Endodermal cell (in vitro differentiated cells): ENCODE data around the gene FCHO1. TPM values are rescaled to one million over a fixed set of nuclear protein-coding genes. Genes with fewer than 3 reads are reported as not detected.

Experiments
- DNase-seq: peaks from one replicate; pipeline ENCODE4 v3.0.0-alpha.2; 2017
- H3K27ac ChIP-seq: 2 replicates; pipeline ENCODE4 v1.5.1; 2013; ENCODE audit warnings: mild to moderate bottlenecking, low read depth, low read length, moderate library complexity
- H3K27me3 ChIP-seq: 2 replicates; pipeline ENCODE4 v1.6.1; 2013; ENCODE audit warnings: mild to moderate bottlenecking, low read length, moderate library complexity; ENCODE audit not compliant: insufficient read depth, control insufficient read depth, poor library complexity, severe bottlenecking
- H3K36me3 ChIP-seq: 2 replicates; pipeline ENCODE4 v1.7.0; 2013; ENCODE audit warnings: mild to moderate bottlenecking, low read length, moderate library complexity; ENCODE audit not compliant: control insufficient read depth, insufficient read depth
- H3K4me1 ChIP-seq: one replicate; pipeline ENCODE4 v1.7.0; 2013; ENCODE audit warnings: low read length; ENCODE audit not compliant: control insufficient read depth, insufficient read depth
- H3K4me3 ChIP-seq: 2 replicates; pipeline ENCODE4 v1.5.1; 2013; ENCODE audit warnings: mild to moderate bottlenecking, low read length, moderate library complexity
- H3K9ac ChIP-seq: 2 replicates; pipeline ENCODE4 v1.6.1; 2013; ENCODE audit warnings: mild to moderate bottlenecking, low read length, moderate library complexity; ENCODE audit not compliant: poor library complexity, severe bottlenecking; ENCODE audit errors: extremely low read depth
- H3K9me3 ChIP-seq: 2 replicates; pipeline ENCODE4 v1.6.1; 2013; ENCODE audit warnings: mild to moderate bottlenecking, low read length, moderate library complexity; ENCODE audit not compliant: control insufficient read depth
- H3K27ac Mint-ChIP-seq: 2 replicates; pipeline ENCODE4 v1.8.0; 2020; ENCODE audit warnings: mixed read lengths
- H3K27me3 Mint-ChIP-seq: 2 replicates; pipeline ENCODE4 v1.8.0; 2021; ENCODE audit warnings: mild to moderate bottlenecking, mixed read lengths; ENCODE audit not compliant: insufficient read depth
- H3K36me3 Mint-ChIP-seq: 2 replicates; pipeline ENCODE4 v1.8.0; 2020; ENCODE audit warnings: low read depth, mixed read lengths
- H3K4me1 Mint-ChIP-seq: 2 replicates; pipeline ENCODE4 v1.8.0; 2020; ENCODE audit warnings: mixed read lengths
- H3K4me3 Mint-ChIP-seq: 2 replicates; pipeline ENCODE4 v1.8.0; 2020; ENCODE audit warnings: mild to moderate bottlenecking, moderate library complexity, mixed read lengths
- H3K9me3 Mint-ChIP-seq: 2 replicates; pipeline ENCODE4 v1.8.0; 2020; ENCODE audit warnings: mild to moderate bottlenecking, mixed read lengths
- CTCF ChIP-seq: fragments of 200-600 bp; sonication (generic); conservative IDR thresholded peaks from 2 replicates; pipeline ENCODE4 v1.5.0; 2021; ENCODE audit warnings: antibody characterized with exemption, mild to moderate bottlenecking
- WGBS, 2 experiments: methylation state at CpG; one replicate each; pipeline versions ENCODE4 v1.1.5 to v1.1.7; 2013; ENCODE audit warnings: missing lambda C conversion rate in 2 of 2, mixed read lengths in 1 of 2; ENCODE audit not compliant: insufficient coverage in 1 of 2, insufficient read length in 1 of 2; 5-methylcytosine and 5-hydroxymethylcytosine counted together
- long read RNA-seq, 4 experiments: library from polyadenylated mRNA in 2 of 4; library from RNA in 1 of 4; library from capped mRNA in 1 of 4; stranded (forward) in 3 of 4; unstranded in 1 of 4; transcript quantifications; one replicate each; pipeline ENCODE4 v2.0.0, GENCODE V29; 2020 to 2021; ENCODE audit warnings: inconsistent platforms in 1 of 4
- polyA plus RNA-seq, 2 experiments: library from polyadenylated mRNA; stranded (reverse); fragments of 50-300 nt; gene quantifications; one replicate each; pipeline ENCODE4 v1.2.3, GENCODE V29; 2013
- total RNA-seq, 2 donors: library from RNA; stranded (reverse); fragmentation: NEBNext Ultra II Directional in 1 of 2; extraction: Animal tissue kit (Norgen Biotek cat#: 25700) in 1 of 2; gene quantifications; 2 replicates in 1 of 2; 3 replicates in 1 of 2; pipeline ENCODE4 v1.2.1, GENCODE V29; 2021

FCHO1 gene
- total RNA-seq = 10 to 100 TPM in 1 of 2 donors, 1 to 10 TPM in 1; 8.5 to 10.2 TPM
- 18.8 TPM for polyA plus RNA-seq (2013, experiment 1 of 2)
- polyA plus RNA-seq (2013, experiment 2 of 2) = 15.9 TPM
- long read RNA-seq, experiment 1, partial matches to known transcripts = 4 of 9 reads
- long read RNA-seq, experiment 1, other reads (novel, unspliced or antisense) = 5 of 9 reads
- long read RNA-seq, experiment 2, partial matches to known transcripts = 9 of 14 reads
- long read RNA-seq, experiment 2, other reads (novel, unspliced or antisense) = 5 of 14 reads
- long read RNA-seq, experiment 3, partial matches to known transcripts = 10 of 15 reads
- long read RNA-seq, experiment 3, other reads (novel, unspliced or antisense) = 5 of 15 reads
- long read RNA-seq, experiment 4, partial matches to known transcripts = 8 of 8 reads
- long read RNA-seq, experiment 4, other reads (novel, unspliced or antisense) = 0 of 8 reads

GRCh38 chr19:17751103-17751911, at the start of gene FCHO1:
TSS of gene FCHO1 (plus strand) at chr19:17751477. CDS start at chr19:17755165, 3,688 bp downstream.
- Histone ChIP-seq H3K27ac (no peak within 1 kb of the TSS), H3K9me3 (no peaks in the 10 kb centered on the region), H3K4me1 (no peaks in the 10 kb centered on the region), H3K9ac (no peak within 1 kb of the TSS), H3K36me3 (no peaks in the 10 kb centered on the region), H3K27me3 (no peaks in the 10 kb centered on the region), H3K4me3 (no peak within 1 kb of the TSS)
- Mint-ChIP-seq H3K27ac (no peak within 1 kb of the TSS), H3K27me3 (peaks cover 4% of the 10 kb centered on the region), H3K36me3 (no peaks in the 10 kb centered on the region), H3K4me3 (no peak within 1 kb of the TSS), H3K9me3 (no peaks in the 10 kb centered on the region), H3K4me1 (no peaks in the 10 kb centered on the region)
- 88 to 94% methylated on average over 16 to 28 of the region's 28 CpGs for WGBS, 2 experiments
- no peak for TF ChIP-seq CTCF
- DNase-seq = no peak

- DNase-seq = peak; percentile 91
- H3K36me3 Mint-ChIP-seq = no peaks in the 10 kb centered on the region
- no peaks in the 10 kb centered on the region for H3K36me3 ChIP-seq
- H3K4me1 Mint-ChIP-seq = no peaks in the 10 kb centered on the region
- no peaks in the 10 kb centered on the region for H3K27me3 ChIP-seq
- 78 to 92% methylated on average over 10 to 11 of the region's 11 CpGs for WGBS, 2 experiments
- no peaks in the 10 kb centered on the region for H3K9me3 ChIP-seq
- H3K27ac ChIP-seq = no peak overlapping the region
- H3K27ac Mint-ChIP-seq = no peak overlapping the region
- H3K4me1 ChIP-seq = no peaks in the 10 kb centered on the region
- no peaks in the 10 kb centered on the region for H3K9me3 Mint-ChIP-seq
- H3K4me3 ChIP-seq = no peak overlapping the region
- peak; percentile 91 for TF ChIP-seq CTCF
- peaks cover 22% of the 10 kb centered on the region for H3K27me3 Mint-ChIP-seq
- no peak overlapping the region for H3K9ac ChIP-seq
- H3K4me3 Mint-ChIP-seq = no peak overlapping the region
These were observed 47.3 kb upstream of the FCHO1 start for GRCh38 chr19:17703824-17704463.

- no peak overlapping the region for H3K4me3 Mint-ChIP-seq
- H3K27me3 ChIP-seq = no peaks in the 10 kb centered on the region
- no peak overlapping the region for H3K27ac Mint-ChIP-seq
- DNase-seq = peak; percentile 95
- H3K27ac ChIP-seq = no peak overlapping the region
- no peaks in the 10 kb centered on the region for H3K4me1 ChIP-seq
- H3K4me3 ChIP-seq = no peak overlapping the region
- H3K9ac ChIP-seq = no peak overlapping the region
- 37 to 62% methylated on average over 11 to 17 of the region's 17 CpGs for WGBS, 2 experiments
- TF ChIP-seq CTCF = no peak
- H3K9me3 ChIP-seq = no peaks in the 10 kb centered on the region
- H3K4me1 Mint-ChIP-seq = no peaks in the 10 kb centered on the region
- H3K36me3 Mint-ChIP-seq = no peaks in the 10 kb centered on the region
- H3K9me3 Mint-ChIP-seq = no peaks in the 10 kb centered on the region
- H3K27me3 Mint-ChIP-seq = peaks cover 19% of the 10 kb centered on the region
- H3K36me3 ChIP-seq = no peaks in the 10 kb centered on the region
These were observed 44.5 kb upstream of the FCHO1 start for GRCh38 chr19:17706750-17707181.
